HUDEP-2 (cell line): Measurements from ENCODE around the gene GARIN5A.
A peak's percentile ranks its signal among the peaks of the same experiment; 100 is the strongest.
"Not testable (repeated sequence)": the region's sequence is repeated elsewhere in the genome, so short reads cannot be mapped to it uniquely, and the experiment has no call there.

ENCODE experiments used
- DNase-seq, 76 experiments: peaks; one replicate each; lab custom pipeline; 2025; ENCODE audit not compliant: unreplicated experiment in 76 of 76; lab: John Stamatoyannopoulos, UW

Gene GARIN5A

DNA sequence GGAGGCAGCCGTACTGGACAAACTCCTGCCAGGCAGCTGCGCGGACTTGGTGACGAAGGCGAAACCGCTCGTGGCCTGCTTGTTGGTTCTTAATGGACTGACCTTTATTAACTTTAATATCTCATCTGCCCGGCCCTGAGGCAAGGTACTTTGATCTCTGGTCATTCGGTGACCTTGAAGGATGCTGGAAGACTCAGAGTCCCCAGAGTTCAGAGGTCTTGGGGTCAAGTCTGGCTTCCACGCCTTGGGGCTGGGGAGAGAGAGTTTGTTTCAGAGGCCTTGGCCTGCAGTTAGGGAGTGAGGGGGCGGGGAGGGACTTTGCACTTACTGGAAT is 10.0 kb downstream of the GARIN5A start:
- DNase-seq: peak in 4 of 76 experiments; percentile 43 to 81 (median 71)

DNA sequence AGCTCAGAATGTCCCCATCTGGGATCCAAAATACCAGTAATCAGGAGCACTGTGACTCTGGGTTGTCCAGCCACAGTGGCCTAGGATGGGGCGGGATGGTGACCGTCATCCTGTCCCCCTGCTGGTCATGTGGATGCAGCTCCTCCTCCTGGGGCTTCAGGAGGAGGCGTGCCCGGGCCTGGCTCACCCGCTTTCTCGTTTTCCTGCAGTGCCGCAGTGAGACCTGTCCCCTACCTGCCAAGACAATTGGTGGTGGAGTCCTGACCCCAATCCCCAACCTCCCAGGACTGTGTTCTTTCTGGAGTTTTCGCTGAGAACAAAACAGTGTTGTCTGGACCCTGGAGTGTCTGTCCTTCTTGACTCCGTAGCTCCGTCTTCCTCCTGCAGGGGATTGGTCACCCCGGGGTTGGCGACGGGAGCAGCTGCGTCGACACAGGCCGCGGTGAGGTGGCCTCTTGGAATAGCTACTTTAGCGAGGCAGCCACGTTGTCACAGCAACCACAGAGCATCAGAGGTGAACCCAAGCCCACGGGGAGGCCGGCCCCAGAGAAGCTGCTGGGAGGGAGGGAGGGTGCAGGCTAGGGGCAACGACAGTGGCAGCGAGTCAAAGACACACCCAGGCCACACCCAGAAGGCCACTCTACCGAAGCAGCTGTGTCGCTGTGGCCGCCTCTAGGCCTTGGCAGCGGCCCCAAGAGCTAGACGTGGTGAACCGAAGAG is 10.5 kb downstream of the GARIN5A start:
- peak in 73 of 76 experiments; percentile 63 to 94 (median 87) for DNase-seq

DNA sequence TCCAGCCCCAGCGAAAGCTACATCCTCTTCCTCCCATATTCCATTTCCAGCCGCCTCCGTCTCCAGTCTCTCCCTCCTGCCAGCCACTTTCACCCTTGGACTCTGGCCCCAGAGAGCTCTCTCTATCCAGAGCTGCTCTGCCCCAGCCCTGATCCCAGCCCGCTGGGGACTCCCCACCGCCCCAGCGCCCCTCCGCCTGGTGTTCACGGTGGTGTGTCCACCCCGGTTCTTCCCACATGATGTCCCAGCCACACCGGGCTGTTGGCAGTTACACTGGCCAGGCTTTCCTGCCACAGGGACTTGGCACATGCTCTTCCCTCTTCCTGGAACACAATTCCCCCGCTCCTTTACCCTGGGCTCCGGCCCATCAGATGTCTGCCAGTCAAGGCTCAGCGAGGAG is 11.6 kb downstream of the GARIN5A start:
- DNase-seq: no peak

DNA sequence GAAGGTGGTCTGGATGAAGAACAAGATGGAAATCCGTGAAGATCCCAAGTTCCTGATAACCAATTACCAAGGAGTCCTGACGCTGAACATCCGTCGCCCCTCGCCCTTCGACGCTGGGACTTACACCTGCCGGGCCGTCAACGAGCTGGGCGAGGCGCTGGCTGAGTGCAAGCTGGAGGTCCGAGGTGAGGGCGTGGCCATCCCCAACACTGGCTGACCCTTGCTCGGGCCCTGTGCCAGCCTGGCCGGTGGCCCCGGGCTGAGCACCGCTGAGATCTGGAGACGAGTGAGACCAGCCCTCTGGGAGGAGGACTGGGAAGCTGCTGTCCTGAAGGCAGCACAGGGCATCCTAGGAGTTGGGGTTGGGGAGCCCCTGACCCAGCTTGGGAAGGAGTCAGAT is 12.3 kb downstream of the GARIN5A start:
- no peak for DNase-seq

DNA sequence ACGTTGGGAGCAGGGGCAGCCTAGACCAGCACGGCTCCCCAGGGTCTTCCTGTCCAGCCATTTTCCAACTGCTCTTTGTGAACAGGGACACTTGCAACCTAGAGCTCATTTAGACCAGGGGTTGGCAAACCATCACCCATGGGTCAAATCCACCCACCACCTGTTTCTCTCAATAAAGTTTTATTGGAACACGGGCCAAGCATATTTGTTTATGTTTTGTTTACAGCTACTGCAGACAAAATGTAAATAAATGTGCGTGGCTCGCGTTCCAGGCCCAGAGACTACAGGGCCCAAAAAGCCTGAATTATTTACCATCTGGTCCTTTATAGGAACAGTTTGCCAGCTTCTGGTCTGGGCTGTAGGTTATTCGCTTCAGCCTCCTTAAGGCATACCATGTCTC is 13.7 kb downstream of the GARIN5A start:
- DNase-seq: no peak

DNA sequence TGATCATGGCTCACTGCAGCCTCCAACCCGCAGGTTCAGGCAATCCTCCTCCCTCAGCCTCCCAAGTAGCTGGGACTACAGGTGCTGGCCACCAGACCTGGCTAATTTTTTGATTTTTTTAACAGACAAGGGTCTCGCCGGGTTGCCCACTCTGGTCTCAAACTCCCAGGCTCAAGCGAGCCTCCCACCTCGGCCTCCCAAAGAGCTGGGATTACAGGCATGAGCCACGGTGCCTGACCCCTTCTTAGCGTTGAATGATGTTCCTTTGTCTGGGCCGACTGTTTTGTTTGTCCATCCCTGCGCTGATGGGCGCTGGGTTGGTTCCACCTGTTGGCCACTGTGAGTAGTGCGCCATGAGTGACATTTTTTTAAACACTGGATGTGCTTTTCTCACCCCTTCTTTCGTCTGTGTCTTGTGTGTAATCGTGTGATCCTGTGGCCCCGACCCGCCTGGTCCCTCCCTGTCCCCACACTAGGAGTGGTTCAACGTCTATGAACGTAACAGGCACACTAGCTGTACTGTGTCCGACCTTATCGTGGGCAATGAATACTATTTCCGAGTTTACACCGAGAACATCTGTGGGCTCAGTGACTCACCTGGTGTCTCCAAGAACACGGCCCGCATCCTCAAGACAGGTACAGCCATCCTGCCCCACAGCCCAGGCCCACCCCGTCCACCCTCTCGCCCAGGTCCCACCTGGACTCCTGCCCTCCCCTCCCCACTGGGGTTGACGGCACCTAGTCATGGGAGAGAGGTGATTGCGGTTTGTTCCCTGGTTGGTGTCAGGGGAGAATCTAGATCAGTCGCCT is 15.4 kb downstream of the GARIN5A start:
- DNase-seq: peak in 67 of 76 experiments; percentile 14 to 83 (median 61)

DNA sequence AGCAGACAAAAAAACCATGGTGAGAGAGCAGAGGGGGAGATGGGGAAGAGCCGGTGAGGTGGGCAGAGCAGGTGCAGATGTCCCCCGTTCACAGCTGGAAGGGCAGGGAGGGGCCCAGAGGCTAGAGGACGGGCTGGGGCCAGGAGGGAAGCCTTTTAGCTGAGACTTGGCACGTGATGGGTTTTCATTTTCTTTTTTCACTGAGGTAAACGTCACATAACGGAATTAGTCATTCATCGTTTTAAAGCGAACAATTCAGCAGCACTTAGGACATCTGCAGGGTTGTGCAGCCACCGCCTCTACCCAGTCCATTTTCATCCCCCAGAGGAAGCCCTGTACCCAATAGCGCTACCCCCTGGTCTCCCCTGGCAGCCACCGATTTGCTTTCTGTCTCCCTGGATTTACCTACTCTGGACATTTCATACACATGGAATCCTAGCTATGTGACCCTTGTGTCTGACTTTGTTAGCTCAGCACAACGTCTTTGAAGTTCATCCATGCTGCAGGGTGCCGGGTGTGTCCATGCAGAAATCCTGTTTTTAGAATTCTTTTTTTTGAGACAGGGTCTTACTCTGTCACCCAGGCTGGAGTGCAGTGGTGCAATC is 16.4 kb downstream of the GARIN5A start:
- peak in 2 of 76 experiments; percentile 10 to 23 for DNase-seq

DNA sequence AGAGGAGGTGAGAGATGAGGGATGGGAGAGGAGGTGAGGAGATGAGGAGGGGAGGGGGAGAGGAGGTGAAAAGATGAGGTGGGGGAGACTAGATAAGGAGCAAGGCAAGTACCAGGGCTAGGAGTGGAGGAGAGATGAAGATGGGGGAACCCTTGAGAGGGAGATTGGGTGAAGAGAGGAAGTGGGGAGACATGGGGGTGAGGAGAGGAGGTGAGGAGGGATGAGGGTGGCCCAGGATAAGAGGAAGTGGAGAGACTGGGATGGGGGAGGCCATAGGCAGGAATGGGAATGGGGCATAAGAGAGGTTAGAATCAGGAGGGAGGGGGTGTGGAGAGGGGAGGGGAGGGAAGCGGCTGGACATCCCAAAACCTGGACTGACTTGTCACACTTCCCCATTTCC is 17.0 kb downstream of the GARIN5A start:
- no peak for DNase-seq

DNA sequence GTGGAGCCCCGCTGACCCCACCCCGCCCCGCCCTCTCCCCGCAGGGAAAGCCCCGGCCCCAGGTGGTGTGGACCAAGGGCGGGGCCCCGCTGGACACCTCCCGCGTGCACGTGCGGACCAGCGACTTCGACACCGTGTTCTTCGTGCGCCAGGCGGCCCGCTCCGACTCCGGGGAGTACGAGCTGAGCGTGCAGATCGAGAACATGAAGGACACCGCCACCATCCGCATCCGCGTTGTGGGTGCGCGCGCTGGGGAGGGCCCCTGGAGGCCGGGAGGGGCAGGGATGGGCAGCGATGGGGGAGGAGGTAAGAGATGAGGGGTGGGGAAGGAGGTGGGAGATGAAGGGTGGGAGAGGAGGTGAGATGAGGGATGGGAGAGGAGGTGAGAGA is 17.6 kb downstream of the GARIN5A start:
- DNase-seq: no peak

DNA sequence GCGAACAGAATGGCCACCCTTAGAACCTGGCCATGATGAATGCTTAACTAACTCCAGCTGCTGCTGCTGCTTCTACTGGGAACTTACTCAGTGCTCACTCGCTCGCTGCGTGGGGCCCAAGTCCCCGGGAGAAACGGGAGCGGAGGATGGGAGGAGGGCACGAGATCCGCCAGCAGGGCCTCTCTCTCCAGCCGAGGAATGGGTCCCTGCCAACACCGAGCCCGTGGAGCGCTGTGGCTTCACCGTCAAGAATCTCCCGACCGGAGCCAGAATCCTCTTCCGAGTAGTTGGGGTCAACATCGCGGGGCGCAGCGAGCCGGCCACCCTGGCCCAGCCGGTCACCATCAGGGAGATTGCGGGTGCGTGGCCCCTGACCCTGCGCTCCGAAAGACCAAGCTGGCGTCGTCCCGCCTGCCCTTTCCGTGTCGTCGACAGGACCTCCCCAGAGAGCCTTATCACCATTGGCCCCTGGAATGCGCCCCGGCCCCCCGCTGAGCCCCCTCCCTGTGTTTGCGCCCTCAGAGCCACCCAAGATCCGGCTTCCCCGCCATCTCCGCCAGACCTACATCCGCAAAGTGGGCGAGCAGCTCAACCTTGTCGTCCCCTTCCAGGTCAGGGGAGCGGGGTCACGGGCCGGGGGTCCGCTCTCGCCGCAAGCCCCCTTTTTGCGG is 18.1 kb downstream of the GARIN5A start:
- no peak for DNase-seq

DNA sequence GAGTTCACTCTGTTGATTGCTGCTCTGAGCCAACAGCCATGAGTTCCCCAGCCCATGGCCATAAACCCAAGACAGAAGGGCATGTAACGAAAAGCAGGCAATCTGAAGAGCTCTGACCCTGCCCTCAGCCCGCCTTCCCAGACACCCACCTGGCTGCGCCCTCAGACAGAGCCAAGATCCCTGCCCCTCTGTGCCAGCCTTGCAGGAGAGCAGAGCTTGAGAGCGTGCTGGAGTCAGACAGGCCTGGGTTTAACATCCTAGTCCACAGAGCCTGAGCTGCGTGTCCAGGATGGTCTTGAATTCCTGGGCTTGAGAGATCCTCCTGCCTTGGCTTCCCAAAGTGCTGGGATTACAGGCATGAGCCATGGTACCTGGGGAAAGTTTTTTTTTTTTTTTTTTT is 19.3 kb downstream of the GARIN5A start:
- DNase-seq: no peak

DNA sequence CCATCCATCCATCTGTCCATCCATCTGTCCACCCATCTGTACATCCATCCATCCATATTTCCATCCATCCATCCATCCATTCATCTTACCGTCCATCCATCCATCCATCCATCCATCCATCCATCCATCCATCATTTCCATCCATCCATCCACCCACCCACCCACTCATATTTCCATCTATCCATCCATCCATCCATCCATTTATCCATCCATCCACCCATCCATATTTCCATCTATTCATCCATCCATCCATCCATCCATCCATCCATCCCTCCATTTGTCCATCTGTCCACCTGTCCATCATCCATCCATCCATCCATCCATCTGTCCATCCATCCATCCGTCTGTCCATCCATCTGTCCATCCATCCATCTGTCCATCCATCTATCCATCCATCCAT is 20.7 kb downstream of the GARIN5A start:
- no peak for DNase-seq

DNA sequence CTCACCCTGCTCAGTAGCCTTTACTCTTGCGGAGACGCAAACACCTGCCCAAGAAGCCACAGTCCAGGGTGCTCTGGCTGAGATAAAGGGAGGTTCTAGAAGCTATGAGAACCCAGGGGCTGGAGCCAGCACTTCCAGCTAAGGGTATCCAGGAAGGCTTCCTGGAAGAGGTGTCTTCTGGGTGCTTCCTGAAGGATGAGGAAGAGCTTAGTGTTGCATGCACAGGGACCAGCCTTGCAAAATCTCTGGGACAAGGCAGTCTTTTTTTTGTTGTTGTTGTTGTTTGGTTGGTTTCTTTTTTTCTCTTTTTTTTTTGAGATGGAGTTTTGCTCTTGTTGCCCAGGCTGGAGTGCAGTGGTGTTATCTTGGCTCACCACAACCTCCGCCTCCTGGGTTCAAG is 23.4 kb downstream of the GARIN5A start:
- no peak for DNase-seq

DNA sequence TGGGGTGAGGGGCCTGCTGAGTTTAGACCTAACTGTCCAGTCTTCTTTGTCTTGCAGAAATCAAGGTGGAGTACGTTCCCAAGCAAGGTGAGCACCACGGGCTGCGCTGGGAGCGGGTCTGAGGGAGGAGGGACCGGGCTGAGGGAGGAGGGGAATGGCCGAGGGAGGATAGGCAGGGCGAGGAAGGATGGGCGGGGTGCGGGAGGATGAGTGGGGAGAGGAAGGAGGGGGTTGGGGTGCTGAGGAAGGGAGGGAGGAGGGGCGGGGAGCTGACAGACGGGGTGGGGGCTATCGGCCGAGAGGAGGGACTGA is 25.5 kb downstream of the GARIN5A start:
- no peak for DNase-seq

DNA sequence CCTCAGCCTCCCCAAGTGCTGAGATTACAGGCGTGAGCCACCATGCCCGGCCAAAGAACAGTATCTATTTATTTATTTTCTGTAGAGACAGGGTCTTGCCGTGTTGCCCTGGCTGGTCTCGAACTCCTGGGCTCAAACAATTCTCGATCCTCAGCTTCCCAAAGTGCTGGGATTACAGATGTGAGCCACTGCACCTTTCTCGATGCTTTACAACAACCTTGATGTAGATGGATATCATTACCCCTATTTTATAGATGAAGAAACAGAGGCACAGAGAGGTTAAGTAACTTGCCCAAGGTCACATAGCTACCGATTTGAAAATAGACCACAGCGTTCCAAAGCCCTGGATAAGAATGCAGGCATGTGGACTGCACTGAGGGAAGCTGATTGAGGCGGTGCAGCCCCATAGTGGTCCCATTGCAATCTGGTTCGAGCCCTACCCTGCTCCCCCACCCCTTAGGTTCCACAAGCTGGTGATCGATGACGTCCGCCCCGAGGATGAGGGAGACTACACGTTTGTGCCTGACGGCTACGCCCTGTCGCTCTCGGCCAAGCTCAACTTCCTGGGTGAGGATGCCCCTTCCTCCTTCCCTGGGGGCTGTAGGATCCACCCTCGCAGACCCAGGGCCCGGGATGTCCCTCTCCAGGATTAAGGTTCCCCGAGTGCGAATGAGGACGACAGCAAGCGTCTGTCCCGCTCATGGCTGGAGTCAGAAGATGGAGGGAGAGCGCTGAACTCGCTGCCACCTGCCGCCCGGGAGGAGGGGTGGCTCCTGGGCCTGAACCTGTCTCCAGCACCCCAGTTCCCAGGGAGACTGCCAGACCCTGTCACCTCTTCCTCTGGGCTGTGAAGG is 26.1 kb downstream of the GARIN5A start:
- DNase-seq: no peak

DNA sequence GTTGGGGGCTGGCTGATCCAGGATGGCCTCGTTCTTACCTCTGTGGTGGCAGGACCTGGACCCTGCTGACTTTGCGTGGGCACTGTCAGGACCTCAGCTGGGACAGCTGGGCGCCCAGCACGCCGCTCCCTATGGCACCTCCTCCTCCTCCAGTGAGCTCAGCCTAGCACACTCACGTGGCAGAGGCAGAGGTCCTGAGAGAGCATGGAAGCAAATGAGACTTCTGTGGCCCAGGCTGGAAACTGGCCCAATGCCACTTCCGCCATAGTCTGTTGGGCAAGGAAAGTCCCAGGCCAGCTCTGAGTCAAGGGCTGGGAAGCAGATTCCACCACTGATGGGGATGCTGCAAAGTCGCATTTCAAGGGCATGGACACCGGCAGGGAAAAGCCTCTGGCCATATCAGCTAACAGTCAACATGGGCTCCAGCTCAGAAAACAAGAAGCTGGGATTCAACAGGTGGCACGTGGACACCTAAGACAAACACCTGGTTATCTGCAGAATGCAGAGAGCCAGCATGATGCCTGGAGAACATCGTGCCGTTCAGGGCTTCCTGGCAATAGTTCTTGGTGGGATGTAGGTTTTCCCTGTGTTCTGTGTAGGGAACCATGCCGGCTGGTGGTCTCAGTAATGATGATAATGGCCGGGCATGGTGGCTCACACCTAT is 27.3 kb downstream of the GARIN5A start:
- DNase-seq: no peak

DNA sequence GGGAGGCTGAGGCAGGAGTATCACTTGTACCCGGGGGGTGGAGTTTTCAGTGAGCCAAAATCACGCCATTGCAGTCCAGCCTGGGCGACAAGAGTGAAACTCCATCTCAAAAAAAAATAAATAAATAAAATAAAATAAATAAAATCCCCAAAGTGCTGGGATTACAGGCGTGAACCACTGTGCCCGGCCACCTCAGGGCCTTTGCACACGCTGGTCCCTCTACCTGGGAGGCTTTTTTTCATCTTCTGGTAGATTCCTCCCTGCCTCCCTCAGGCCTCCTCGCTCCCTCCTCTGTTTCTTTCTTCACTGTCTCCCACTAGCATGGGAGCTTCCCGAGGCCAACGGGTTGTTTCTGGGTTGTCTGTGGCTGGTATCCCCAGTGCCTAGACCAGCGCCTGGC is 28.9 kb downstream of the GARIN5A start:
- no peak for DNase-seq

DNA sequence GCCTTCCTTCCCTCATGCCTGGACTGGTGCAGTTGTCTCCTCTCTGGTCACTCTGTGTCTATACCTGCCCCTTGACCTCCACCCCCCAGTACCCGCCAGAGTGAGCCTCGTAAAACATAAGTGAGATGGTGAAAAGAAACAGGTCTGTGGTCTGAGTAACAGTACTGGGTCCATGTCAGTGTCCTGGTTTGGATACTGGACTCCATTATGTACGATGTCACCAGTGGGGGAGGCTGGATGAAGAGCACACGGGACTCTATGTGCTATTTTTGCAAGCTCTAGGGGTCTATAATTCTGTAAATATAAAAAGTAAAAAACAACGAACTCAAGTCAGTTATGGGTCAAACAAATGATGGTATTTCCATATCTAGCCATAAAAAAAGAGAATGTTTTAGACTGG is 29.6 kb downstream of the GARIN5A start:
- DNase-seq: no peak

DNA sequence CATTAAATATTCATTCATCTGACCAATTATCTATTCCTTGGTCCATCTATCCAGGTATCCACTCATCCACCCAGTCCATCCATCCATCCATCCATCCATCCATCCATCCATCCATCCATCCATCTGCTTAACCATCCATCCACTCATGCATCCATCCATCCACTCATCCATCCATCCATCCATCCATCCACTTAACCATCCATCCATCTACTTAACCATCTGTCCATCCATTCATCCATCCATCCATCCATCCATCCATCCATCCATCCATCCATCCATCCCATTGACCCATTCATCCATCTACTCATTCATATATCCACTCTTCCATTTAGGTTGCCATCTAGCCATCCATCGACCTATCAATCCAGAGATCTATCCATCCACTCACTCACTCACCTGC is 32.6 kb downstream of the GARIN5A start:
- no peak for DNase-seq

DNA sequence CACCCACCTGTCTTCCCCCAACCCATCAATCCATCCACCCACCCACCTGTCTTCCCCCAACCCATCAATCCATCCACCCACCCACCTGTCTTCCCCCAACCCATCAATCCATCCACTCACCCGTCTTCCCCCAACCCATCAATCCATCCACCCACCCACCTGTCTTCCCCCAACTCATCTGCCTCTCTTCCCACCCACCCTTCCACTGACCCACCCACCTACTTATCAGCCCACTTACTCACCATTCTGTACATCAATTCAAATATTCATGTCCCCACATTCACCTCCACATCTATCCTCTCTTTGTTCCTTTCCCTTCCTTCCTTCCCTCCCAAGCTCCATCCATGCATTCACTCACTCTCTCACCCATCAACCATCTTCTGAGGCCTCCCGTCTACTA is 37.5 kb downstream of the GARIN5A start:
- not testable (repeated sequence) for DNase-seq
